GM12891 (cell line): ENCODE data around the gene TAF10.

ENCODE experiments used
- DNase-seq: peaks from one replicate; pipeline ENCODE4 v3.0.0; 2011; ENCODE audit warnings: low spot score; ENCODE audit not compliant: insufficient read length
- FAIRE-seq: peaks from 2 replicates; lab custom pipeline; 2011; peaks lifted over from hg19 to GRCh38; lab: Jason Lieb, UNC
- PAX5 ChIP-seq: IDR thresholded peaks from 2 replicates; pipeline ENCODE4 v1.6.1; 2011; ENCODE audit warnings: low read length, moderate library complexity, mild to moderate bottlenecking; ENCODE audit not compliant: insufficient read depth, severe bottlenecking
- POLR2A ChIP-seq: IDR thresholded peaks from 2 replicates; pipeline ENCODE4 v1.6.1; 2011; ENCODE audit warnings: low read depth, low read length, control low read depth
- POLR2AphosphoS5 ChIP-seq: IDR thresholded peaks from 2 replicates; pipeline ENCODE4 v1.6.1; 2011; ENCODE audit warnings: low read depth, low read length, control low read depth
- POU2F2 ChIP-seq: IDR thresholded peaks from 2 replicates; pipeline ENCODE4 v1.6.1; 2011; ENCODE audit warnings: low read depth, mild to moderate bottlenecking, control low read depth, low read length, moderate library complexity
- SPI1 ChIP-seq: IDR thresholded peaks from 2 replicates; pipeline ENCODE4 v1.6.1; 2011; ENCODE audit warnings: low read depth, low read length, control low read depth
- TAF1 ChIP-seq: IDR thresholded peaks from 2 replicates; pipeline ENCODE4 v1.6.1; 2011; ENCODE audit warnings: low read depth, low read length, control low read depth

Gene TAF10

GRCh38 chr11:6608726-6609501 lies 3.1 kb downstream of the TAF10 start:
- TF ChIP-seq PAX5: no peak
- TF ChIP-seq POLR2AphosphoS5: no peak
- no peak for TF ChIP-seq POU2F2
- TF ChIP-seq SPI1: no peak
- TF ChIP-seq TAF1: no peak
- TF ChIP-seq POLR2A: no peak
- no peak for FAIRE-seq
- DNase-seq: no peak

GRCh38 chr11:6608011-6608410 lies 4.0 kb downstream of the TAF10 start:
- no peak for FAIRE-seq
- TF ChIP-seq POLR2A: 0 out of 2 replicates have a peak, but pooled peaks have one; percentile 8
- no peak for TF ChIP-seq PAX5
- no peak for DNase-seq

- no peak for FAIRE-seq
- no peak for DNase-seq
- TF ChIP-seq SPI1 (no peak), POLR2A (no peak), POLR2AphosphoS5 (no peak), TAF1 (no peak), PAX5 (no peak), POU2F2 (no peak)
Measured at GRCh38 chr11:6607190-6607795, 4.7 kb downstream of the TAF10 start.

- TF ChIP-seq POLR2AphosphoS5: peak; percentile 34; the same call in 1 of the 2 replicates
- TF ChIP-seq SPI1: no peak
- TF ChIP-seq POLR2A: peak; percentile 66; the same call in 1 of the 2 replicates
- TF ChIP-seq TAF1: 0 out of 2 replicates have a peak, but pooled peaks have one; percentile 12
- no peak for TF ChIP-seq PAX5
- TF ChIP-seq POU2F2: peak; percentile 65
- FAIRE-seq: peak; percentile 84
- DNase-seq: no peak
Measured at GRCh38 chr11:6606471-6607189, 5.4 kb downstream of the TAF10 start.

- TF ChIP-seq SPI1 (0 out of 2 replicates have a peak, but pooled peaks have one; percentile 20), PAX5 (no peak)
- DNase-seq (no peak), FAIRE-seq (peak; percentile 45)
Measured at GRCh38 chr11:6604790-6605189, 7.2 kb downstream of the TAF10 start.

- 0 out of 2 replicates have a peak, but pooled peaks have one; percentile 41 for TF ChIP-seq POLR2AphosphoS5
- TF ChIP-seq PAX5: no peak
- peak; percentile 36; the same call in 1 of the 2 replicates for TF ChIP-seq TAF1
- FAIRE-seq (peak; percentile 92), DNase-seq (no peak)
Measured at GRCh38 chr11:6604081-6604626, 7.9 kb downstream of the TAF10 start.

- peak; percentile 89 for DNase-seq
- TF ChIP-seq POLR2AphosphoS5 (peak; percentile 52; the same call in 1 of the 2 replicates), POU2F2 (0 out of 2 replicates have a peak, but pooled peaks have one; percentile 34), POLR2A (peak; percentile 71; the same call in 1 of the 2 replicates), TAF1 (peak; percentile 70), SPI1 (peak; percentile 38; the same call in 1 of the 2 replicates), PAX5 (peak; percentile 75)
- FAIRE-seq: peak; percentile 93
Measured at GRCh38 chr11:6603287-6604080, 8.5 kb downstream of the TAF10 start, which contains the start of the genes ILK and RRP8. Gene ILK, plus strand, starts transcription at chr11:6603774. Its CDS starts 498 bp downstream, at chr11:6604272. Gene RRP8, minus strand, starts transcription at chr11:6603616. Its CDS starts 114 bp downstream, at chr11:6603502.

- TF ChIP-seq POLR2A (no peak), TAF1 (no peak), SPI1 (no peak), PAX5 (no peak), POU2F2 (no peak), POLR2AphosphoS5 (no peak)
- FAIRE-seq: no peak
- DNase-seq: no peak
Measured at GRCh38 chr11:6602096-6602940, 9.7 kb downstream of the TAF10 start.
